Stimulated activated CD4-positive, alpha-beta T cell treated with anti-CD3 and anti-CD28 coated beads, Interleukin-4, amount 100 ng/mL, for 1 hour (primary cell): ENCODE measurements around the gene CHRND.

Experiments used
- DNase-seq: peaks from one replicate; pipeline ENCODE4 v3.0.0-alpha.2; 2020

Gene CHRND

GRCh38 chr2:232525791-232526371 lies at the start of gene CHRND:
Gene CHRND, plus strand, starts transcription at chr2:232526160. Its CDS starts 56 bp downstream, at chr2:232526216.
- DNase-seq: no peak

GRCh38 chr2:232476791-232477190 lies 49.2 kb upstream of the CHRND start:
- DNase-seq: no peak

GRCh38 chr2:232477751-232478510 lies 48.0 kb upstream of the CHRND start:
- no peak for DNase-seq

GRCh38 chr2:232478571-232479340 lies 47.2 kb upstream of the CHRND start:
- DNase-seq: no peak

GRCh38 chr2:232479341-232480200 lies 46.4 kb upstream of the CHRND start:
- no peak for DNase-seq

GRCh38 chr2:232480201-232481190 lies 45.5 kb upstream of the CHRND start:
- no peak for DNase-seq

- DNase-seq: no peak
Measured at GRCh38 chr2:232481322-232482140, 44.4 kb upstream of the CHRND start.

GRCh38 chr2:232482301-232483238 lies 43.4 kb upstream of the CHRND start:
- no peak for DNase-seq

GRCh38 chr2:232483311-232483922 lies 42.5 kb upstream of the CHRND start:
- no peak for DNase-seq

- no peak for DNase-seq
Measured at GRCh38 chr2:232483923-232484627, 41.9 kb upstream of the CHRND start.

- DNase-seq: no peak
Measured at GRCh38 chr2:232484628-232485347, 41.2 kb upstream of the CHRND start.

GRCh38 chr2:232485348-232485756 lies 40.6 kb upstream of the CHRND start:
- no peak for DNase-seq

GRCh38 chr2:232485757-232486557 lies 40.0 kb upstream of the CHRND start:
- DNase-seq: no peak

GRCh38 chr2:232486558-232487384 lies 39.2 kb upstream of the CHRND start:
- DNase-seq: no peak

GRCh38 chr2:232487385-232488096 lies 38.4 kb upstream of the CHRND start, which contains the start of gene ECEL1:
Gene ECEL1, minus strand, starts transcription at chr2:232487834. Its CDS starts 1,181 bp downstream, at chr2:232486653.
- no peak for DNase-seq
